Stimulated activated CD8-positive, alpha-beta memory T cell treated with anti-CD3 and anti-CD28 coated beads, Interleukin-7, amount 100 ng/mL, for 48 hours (primary cell): Measurements from ENCODE around the gene ETFA.

Source experiments
- DNase-seq, 2 donors: peaks; one replicate each; pipeline ENCODE4 v3.0.0-alpha.2; 2020; ENCODE audit warnings: low read depth in 1 of 2; ENCODE audit errors: extremely low read depth in 1 of 2

Gene ETFA

DNA sequence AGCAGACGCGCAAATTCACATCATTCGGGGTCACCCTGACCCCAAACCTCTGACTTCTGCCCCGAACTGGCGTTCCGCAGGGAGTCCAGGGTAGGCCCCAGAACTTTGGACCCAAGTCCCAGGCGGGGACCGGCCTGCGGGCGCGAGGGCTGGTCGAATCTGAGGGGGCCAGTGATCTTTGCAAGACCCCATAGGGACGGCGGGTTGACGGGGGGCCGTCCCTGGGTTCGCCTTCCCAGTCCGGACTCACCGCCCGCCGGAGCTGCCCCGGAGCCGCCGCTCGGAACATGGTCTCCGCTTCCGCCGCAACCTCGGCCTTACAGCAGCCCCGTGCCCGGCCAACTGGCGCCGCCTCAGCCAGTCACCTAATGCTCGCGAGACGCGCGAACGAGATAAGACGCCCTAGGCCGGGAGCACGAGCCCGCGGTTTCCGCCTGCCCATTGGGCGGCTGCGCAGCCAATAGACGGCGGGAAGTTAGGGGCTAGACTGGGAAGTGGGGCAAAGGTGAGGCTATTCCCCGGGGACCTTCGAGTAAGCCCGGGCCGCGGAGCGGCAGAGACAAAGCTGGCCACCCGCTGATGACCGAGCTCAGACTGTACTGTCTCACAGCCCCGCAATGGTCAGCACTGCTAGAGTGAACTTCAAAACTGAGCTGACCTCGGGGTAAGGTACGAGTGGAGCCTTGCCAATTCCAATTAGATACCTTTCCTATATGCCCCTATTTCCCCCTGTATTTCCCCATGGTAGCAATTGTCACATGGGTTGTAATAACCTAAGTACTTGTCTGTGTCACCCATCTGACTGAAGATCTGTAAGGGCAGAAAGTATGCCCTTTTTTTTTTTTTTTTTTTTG lies at the start of gene ETFA:
Gene ETFA, minus strand, starts transcription at position 370 of the 854 bp plus-strand sequence. Its CDS starts 81 bp downstream, at position 289.
- peak; percentile 84 to 94 for DNase-seq

DNA sequence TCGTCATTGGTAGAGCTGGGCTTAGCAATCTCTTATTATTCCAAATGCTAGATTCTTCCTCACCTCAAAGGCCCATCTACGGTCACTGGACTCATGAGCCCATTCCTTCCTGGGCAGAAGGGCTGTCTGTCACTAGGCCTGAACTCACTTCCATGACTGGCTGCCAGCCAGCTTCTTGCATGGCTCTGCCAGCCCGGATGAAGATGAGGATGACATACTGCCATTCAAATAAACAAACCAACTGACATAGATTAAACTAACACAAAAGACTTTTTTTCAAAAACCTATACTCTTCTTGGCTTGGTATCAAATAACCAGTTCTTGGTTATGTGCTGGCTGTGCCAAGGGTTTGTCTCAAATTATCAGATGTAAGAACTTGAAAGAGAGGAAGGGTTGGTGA lies 49.1 kb upstream of the ETFA start:
- DNase-seq = no peak

- no peak for DNase-seq
Measured at GRCh38 chr15:76359152-76359551, 47.9 kb upstream of the ETFA start.

DNA sequence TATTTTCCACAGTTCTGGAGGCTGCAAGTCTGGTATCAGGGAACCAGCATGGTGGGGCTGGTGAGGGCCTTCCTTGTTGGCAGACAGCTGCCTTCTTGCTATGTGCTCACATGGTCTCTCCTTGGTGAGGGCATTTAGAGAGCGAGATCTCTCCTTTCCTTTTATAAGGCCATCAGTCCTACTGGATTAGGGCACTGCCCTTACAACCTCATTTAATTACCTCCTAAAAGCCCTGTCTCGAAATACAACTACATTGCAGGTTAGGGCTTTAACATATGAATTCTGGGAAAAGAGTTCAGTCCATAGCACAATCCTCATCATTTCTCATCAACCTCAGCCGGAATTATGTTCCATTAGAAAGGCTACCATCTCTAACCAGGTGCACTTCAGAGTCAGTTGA lies 47.2 kb upstream of the ETFA start:
- DNase-seq = no peak

GRCh38 chr15:76354823-76355440 lies 43.7 kb upstream of the ETFA start:
- DNase-seq = no peak

- DNase-seq = no peak
Measured at GRCh38 chr15:76353903-76354302, 42.6 kb upstream of the ETFA start.

GRCh38 chr15:76353023-76353577 lies 41.8 kb upstream of the ETFA start:
- DNase-seq = no peak

GRCh38 chr15:76349301-76350070 lies 38.2 kb upstream of the ETFA start:
- DNase-seq = no peak

DNA sequence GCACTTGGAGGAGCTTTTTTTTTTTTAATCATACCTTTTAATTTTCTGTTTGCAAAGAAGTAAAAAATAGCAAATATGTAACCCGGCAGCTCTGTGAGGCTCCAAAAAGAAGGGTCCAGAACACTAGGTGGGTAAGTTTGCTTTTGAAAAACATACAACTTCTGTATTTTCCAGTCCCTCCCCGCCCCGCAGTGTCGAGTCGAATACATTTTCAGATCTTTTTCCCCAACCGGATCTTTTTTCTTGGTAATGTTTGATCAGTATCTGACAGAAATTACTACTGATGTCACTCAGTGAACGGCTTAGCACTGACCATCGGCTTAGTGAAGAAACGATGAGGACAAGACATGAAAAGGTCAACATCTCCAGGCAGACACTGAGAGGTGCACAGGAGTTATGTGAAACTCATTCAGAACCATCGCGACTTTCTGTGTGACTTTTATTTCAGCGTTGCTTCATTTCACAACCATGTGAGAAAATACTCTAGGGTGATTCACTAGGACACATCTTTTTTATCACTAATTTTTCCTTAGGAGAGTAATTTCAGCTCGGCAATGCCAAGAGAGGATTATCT lies 36.3 kb upstream of the ETFA start:
- no peak for DNase-seq

DNA sequence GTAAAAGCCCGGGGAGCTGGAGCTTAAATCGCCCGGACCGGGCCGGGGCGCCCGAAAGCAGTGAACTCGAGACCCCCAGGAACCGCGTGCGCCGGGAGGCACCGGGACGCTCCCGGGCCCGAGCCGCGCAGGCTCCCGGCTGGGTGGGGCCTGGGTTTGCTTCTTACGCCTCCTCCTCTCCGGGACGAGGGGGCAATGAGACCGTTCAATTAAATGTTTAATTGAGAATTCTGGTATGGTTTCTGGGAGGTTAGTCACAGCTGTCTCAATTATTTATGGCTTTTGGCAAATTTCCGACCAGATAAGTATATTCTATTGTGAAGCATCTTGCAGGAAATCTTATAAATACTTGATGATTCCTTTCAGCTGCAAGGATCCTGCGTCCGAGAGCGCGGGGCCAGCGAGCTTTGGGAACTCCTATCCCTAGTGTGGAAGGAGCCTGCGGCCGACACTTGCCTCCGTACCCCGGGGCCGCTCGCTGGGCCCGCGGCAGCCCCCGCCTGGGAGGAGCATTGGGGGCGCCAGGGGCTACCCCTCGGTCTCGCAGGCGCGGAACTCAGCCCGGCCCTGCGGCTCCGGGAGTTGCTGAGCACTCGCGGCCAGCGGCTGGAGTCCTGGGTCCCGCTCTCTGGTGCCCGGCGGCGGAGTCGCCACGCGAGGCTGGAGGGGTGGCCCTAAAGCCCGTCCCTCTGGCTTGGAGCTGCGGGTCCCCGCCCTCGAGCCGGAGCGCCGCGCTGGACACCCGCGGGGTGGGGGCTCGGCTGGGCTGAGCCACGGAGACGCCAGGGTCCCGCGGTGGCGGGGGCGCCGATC lies 35.6 kb upstream of the ETFA start:
- no peak for DNase-seq

GRCh38 chr15:76345880-76346668 lies 34.8 kb upstream of the ETFA start:
- no peak for DNase-seq

DNA sequence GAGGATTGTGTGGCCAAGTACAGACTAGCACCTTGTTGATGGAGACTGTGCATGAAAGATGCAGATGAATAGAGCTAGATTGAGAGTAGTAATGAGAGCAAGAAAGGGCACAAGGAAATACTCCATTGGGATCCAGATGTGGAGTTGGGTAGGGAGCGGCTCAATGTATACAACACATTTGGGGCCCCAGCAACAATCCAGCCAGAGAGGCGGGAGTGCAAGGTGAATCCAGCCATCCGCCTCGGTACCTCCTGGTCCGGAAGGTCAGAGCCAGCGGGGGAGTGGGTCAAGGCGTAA lies 34.3 kb upstream of the ETFA start:
- DNase-seq = no peak

DNA sequence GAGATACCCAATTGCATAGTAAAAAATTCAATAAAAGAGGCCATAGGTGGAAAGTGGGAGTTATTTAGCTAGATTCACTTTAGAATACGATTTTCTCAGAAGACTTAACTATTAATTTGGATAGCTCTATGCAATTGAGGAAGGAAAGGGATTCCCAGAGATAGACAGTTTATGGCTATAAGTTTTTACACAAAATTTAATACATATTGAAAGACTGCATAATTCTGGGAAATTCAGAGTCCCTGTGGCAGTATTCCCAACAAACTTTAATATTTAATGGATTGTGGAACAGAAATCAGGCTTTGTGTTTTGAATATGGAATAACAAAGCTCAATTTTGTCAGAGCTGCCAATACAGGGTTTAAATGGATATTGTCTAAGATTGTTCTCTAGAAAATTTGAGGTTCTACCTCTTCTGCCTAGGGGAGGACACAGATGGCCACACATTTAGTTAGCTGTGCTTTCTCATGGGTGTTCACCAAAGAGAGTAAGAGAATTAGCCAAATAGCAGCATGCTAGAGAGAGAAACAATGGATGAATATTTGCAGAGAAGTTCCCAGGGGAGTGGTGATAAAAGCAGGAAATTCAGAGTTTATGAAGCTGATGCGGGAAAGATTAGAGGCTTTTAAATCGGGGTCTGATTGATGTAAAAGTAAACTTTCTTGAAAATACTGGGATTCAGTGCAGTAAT lies 33.8 kb upstream of the ETFA start:
- no peak for DNase-seq

GRCh38 chr15:76343313-76343996 lies 32.2 kb upstream of the ETFA start:
- DNase-seq = no peak

GRCh38 chr15:76342382-76343201 lies 31.3 kb upstream of the ETFA start:
- no peak for DNase-seq

GRCh38 chr15:76342058-76342381 lies 30.8 kb upstream of the ETFA start:
- DNase-seq = no peak

DNA sequence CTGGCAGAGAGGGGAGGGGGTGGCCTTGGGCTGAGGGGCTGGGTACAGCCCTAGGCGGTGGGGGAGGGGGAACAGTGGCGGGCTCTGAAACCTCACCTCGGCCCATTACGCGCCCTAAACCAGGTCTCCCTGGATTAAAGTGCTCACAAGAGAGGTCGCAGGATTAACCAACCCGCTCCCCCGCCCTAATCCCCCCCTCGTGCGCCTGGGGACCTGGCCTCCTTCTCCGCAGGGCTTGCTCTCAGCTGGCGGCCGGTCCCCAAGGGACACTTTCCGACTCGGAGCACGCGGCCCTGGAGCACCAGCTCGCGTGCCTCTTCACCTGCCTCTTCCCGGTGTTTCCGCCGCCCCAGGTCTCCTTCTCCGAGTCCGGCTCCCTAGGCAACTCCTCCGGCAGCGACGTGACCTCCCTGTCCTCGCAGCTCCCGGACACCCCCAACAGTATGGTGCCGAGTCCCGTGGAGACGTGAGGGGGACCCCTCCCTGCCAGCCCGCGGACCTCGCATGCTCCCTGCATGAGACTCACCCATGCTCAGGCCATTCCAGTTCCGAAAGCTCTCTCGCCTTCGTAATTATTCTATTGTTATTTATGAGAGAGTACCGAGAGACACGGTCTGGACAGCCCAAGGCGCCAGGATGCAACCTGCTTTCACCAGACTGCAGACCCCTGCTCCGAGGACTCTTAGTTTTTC lies 30.2 kb upstream of the ETFA start:
- DNase-seq = no peak
